COLO668 (cell line): ENCODE data around the gene HOXB9.

ENCODE experiments used
- DNase-seq: peaks from one replicate; lab custom pipeline; 2025; ENCODE audit not compliant: unreplicated experiment; lab: John Stamatoyannopoulos, UW

Gene HOXB9

DNA sequence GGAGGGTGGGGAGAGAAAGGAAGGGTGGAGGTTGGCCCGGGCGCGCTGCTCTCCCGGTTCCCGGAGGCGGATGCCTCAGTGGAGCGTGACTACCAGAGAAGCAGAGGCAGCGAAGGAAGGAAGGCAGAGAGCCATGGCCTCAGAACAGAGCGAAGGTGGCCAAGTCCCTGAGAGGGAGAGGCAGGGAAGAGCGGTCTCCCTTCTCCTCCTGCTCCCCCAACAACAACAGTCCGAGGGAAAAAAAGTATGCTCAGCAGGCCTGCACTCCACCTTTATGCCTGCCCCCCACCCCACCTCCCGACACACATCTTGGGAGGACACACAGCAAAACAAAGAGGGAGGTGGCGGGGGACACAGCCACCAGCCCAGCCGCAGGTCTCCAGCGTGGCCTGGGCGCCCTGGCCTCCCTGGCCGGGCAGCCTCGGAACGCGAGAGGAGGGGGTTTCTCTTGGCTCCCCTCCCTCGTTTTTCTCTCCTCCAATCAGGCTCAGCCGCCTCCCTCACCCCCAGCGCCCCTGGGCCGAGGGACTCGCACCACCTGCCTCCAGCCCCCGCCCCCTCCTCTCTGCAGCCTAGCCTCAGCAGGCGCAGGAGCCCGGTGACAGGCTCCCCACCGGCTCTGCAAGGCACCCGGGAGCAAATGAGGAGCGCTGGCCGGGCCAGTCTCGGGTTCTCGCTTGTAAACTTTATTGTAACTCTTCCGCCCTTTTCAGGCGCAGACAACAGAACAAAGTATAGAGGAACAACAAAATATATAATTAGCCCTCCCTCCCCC is 14.3 kb downstream of the HOXB9 start:
- DNase-seq: peak; percentile 82

DNA sequence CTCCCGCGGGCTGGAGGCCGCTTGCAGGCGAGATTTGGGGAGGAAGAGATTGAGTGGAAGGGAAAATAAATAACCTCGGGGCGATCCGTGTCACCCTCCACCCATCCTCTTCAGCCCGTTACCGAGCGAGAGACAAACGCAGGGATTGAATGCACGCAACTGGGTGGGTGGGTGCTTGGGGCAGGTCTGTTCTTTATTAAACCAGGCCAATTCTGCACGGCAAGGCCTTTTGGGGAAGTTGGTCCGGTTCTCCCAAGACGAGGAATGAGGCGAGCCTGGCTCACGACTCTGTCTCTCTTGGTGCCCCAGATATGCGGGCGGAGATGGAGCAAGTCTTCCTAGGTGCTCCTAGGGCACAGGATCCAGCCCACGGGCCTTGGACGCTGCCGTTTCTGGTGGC is 14.9 kb downstream of the HOXB9 start:
- peak; percentile 46 for DNase-seq

DNA sequence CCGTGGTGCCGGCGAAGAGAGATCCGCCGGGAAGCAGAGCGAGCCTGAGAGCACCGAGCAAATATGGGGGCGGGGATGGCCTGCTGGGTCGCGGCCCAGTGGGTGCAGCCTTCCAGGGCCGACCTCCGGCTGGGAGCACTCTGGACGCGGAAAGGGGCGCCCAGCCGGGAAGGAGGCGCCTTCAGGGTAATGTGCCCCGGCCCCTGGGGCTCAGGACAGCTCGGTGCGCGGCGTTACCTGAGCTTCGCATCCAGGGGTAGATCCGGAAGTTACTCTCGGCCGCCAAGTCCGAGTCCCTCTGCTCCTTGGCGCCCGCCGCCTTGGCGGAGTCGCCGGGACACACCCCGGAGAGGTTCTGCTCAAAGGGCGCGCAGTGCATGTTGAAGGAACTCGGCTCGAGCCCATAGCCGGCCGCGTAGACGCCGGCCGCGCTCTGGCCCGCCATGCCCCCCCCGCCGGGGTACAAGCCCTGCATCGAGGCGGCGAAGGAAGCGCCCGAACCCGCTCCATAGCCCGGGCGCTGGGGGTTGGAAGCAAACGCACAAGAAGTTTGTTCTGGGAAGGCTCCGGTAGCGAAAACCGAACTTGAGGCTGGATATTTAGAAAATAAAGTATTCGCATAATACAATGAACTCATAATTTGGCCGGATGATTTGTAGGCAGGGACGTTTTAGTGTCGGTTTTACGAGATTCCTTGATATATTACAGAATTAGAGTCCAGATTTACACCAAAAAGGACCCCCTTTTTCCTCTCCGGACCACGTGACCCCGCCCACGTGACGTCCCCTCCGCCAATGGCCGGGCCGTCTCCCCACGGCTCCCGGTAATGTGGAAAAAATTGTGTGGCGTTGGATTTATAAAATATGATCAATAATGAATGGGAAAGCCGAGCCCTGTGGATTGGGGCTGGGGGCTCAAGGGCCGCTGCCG is 15.6 kb downstream of the HOXB9 start, which contains the start of gene HOXB7:
HOXB7 (minus strand) TSS at position 736 of the 930 bp plus-strand sequence; CDS start at position 637, 99 bp downstream.
- peak; percentile 75 for DNase-seq

DNA sequence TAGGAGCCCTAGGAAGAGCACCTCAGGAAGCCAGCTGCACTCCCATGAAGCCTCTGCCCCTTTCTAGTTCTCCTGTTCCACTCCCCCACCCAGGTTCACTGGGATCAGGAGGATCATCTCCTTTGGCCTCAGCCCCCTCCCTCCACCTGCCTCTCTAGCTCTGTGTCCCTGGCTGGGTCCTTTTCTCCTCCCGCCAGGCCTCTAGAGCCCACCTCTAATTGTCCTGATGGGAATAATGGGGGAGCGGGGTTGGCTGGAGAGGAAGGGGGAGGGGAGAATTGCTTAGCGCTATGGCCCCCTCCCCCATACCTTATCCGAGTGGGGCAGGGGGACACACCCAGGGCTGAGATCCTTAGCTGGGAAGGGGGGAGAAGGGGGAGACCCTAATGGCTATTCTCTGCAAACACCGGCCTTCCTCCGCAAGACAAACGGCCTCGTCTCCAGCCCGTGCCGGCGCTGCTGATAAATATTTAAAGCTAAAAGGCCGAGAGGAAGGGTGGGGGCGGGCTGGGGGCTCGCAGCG is 16.3 kb downstream of the HOXB9 start:
- DNase-seq: no peak

DNA sequence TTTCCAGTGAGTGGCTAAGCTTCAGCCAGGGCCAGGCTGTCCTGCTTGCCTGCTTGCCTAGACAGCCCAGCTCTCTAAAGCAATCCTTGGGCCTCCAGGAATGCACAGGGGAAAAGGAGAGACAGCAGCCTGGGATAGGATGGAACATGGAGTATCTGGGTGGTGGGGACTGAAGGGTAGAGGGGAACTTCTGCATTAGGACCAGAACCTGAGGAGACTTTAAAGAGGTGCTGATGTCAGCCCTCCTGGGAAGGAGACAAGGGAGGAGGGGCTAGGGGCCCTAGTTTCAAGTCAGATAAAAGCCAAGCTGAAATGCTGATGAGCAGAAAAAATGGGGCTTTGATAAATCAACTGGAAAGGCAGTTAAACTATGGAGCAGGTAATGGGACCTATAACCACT is 17.1 kb downstream of the HOXB9 start:
- no peak for DNase-seq

DNA sequence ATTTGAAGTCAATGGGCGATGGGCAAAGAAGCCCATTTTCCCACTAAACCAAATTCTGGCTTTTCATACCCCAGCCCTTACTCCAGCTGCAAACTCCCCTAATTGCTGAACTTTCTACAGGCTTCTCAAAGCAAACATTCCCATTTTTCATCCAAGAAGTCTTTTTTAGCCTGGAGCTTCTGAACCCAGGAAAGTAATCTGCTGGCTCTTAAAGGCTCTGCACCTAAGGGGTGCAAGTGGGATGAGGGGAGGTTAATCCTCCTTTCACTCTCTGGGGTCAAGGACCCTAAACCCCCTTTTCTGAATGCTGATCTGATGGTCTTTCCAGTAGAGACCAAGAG is 17.7 kb downstream of the HOXB9 start:
- no peak for DNase-seq

DNA sequence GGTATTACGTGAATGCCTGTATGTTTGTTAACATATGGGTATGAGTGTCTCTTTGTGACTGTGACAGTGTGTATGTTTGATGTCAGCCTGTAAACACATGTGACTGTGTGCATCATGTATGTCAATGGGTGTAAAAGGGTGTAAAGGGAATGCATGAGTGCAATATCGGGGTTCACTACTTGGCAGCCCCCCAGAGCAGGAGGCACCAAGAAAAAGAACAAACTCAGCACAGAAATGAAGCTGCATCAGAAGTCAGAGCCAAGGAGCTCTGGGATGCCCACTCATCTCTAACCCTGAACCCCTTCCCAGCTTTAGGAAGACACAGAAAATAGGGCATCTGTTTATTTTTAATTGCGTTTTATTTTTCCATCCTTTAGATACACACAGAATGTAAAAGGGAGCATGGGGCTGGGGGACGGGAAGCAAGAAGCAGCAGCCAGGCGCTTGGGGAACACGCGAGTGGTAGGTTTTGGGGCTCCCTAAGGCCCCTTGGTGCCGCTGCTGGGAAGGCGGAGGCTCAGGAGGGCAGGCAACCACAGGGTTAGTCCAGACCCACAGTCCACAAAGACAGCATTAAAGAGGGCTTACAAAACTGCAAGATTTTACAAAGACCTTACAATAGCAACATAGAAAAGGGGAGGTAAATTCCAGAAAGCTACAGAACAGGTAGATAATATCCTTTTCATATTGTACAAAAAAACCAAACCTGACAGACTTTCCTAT is 19.1 kb downstream of the HOXB9 start:
- DNase-seq: no peak

DNA sequence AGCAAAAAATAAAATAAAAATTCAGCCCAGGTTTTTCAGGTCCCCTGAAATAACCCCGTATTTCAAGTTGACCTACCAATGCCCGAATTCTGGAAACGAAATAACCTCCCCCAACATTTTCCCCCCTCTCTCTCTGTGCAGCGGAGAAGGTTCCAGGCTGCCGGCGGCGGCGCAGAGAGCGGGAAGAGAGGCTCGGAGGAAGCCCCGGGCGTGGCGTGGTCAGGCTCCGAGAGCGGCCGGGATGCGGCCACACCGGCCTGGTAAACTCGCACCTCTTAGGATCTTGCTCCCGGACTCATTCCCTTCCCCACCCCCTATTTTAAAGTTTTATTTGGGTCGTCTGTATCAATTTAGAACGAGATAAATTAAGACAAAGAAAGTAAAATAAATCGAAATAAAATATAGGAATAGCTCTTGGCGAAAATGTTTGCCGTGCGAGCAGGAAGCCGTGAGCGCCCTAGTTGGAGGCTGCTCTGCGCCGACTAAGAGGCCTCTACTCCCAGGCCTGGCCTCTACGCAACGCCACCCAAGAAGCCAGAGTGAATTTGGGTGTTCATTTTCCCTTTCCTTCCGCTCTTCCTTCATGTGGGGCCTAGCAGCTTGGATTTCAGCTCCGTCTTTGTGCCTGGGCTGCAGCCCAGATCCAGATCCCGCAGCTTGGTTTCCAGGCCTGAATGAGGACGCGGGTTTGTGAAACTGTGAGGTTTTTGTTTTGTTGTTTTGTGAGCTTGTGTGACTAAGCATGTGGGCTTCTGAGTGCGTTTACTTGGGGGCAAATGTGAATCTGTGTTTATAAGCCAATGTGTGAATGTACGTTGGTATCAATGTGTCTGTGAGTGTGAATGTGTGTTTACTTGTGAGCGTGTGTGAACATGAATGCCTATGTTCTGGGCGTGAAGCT is 19.9 kb downstream of the HOXB9 start:
- DNase-seq: no peak

DNA sequence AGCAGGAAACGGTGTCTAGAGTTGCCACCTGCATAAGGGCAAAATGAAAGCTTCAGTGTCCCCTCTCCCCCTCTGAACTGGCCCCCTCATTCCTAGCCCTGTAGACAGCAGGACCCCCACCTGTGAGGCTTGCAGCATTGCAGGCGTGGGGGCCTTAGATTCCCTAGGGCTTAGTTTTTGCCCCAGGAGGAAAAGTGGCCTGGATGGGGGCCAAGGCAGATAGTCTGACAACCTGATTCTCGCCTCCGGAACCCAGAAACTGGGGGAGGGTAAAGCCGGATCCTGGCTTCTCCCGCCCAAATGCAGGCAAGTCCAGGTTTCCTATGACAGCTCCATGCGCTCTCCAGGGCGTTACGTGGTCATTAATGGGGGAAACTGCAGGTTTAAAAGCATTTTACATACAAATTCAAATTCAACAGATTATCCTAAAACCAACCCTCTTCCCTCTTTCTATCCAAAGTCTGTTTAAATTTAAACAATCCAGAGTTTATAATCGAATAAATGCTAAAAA is 20.7 kb downstream of the HOXB9 start:
- DNase-seq: no peak

DNA sequence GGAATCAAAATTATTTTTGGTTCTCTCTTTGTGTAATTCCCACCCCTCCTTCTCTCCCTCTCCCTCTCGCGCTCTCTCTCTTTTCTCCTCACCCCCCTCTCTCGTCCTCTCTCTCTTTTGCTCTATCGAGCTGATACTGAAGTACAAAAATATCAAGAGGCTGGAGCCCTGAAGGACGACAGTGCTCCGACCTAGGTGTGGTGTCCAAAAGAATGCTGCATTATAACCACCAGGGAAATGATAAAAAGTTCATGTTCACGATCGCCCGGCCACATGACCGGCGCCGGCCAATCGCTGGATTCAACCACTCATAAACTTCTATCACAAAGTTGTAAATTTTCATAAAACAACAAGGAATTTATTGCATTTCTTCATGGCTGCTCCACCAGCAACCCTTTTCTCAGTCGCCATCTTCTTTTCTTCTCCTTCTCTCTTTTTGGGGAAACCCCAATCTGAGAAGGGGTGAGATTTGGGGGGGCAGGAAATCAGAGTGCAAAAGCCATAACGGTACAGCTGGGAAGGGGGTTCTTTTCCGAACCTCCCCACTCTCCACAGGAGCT is 21.3 kb downstream of the HOXB9 start, which contains the start of gene HOXB6:
HOXB6 (minus strand) TSS at position 217 of the 560 bp plus-strand sequence. CDS start 6,836 bp downstream, outside the sequence.
- no peak for DNase-seq

DNA sequence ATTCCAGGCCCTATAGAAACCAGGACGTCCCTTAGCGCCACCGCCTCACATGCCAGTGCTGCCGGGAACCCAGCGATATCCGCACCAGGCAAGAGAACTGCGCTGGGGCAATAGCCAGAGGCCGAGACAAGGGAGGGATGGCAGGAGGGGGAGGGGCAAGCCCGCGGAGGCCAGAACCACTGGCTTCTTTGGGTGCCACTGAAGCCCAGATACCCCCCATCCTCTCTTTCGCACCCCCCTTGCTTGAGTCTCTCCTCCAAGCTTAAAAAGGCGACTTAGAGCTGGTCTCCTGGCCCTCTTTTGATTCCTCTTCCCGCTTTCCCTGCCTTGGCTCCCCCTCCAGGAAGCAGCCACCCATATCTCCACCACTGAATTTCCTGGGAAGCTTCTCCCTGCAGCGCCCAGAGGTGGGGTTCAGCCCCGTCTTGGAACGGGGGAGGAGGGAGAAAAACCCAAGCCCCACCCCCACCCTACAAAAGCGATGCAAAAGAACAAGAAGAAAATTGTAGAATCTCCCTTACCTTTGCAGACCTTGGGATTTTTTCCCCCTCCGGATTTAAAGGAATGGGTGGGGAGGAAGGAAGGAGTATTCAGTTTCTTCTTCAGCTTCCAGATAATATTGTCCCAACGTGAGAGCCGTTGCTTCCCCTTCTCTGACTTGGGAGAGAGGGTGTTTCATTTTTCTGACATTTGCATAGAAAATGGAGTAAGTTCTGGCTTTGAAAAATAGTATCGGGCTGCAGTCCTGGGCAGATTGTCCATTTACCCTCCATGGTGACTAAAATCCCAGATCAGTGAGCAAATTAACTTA is 22.0 kb downstream of the HOXB9 start:
- peak; percentile 46 for DNase-seq

DNA sequence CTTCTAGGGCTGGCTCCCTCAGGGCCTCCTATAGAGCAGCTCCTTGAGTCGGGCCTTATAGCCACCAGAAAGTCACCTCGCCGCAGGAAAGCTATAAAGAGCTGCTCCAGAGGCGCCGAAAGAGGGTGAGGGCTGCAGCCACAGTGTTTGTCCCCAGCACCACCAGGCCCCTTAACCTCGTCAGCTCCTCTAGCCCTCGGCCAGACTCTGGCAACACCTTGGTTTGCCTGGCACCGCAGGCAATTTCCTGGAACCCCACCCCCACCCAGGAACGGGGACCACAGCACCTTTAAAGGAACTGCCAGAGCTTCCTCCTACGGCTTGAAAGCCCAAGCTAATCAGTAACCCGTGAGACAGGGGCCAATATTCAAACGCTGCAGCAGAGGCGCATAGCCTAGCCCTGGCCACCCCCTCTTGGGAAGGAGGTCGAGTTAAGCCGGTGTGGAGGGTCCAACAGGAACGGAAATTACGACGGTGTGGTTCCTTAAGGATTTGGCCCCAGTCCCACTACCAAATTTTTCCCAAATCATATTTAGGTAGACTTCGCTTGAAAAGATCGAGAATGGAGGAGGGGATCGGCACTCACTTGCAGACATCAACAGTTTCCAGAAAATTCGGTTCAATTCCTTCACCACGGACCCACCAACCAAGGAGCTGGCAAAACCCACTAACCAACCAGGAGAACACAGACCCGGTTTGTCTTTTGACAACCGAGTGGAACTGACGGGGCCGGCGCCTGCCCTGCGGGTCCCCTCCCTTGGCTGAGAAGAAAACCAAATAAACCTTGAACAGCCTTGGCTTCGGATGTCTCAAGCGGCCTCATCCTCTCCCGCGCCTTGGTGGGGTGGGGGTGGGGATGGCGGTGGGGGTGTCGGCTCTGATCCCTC is 24.4 kb downstream of the HOXB9 start:
- peak; percentile 61 for DNase-seq

DNA sequence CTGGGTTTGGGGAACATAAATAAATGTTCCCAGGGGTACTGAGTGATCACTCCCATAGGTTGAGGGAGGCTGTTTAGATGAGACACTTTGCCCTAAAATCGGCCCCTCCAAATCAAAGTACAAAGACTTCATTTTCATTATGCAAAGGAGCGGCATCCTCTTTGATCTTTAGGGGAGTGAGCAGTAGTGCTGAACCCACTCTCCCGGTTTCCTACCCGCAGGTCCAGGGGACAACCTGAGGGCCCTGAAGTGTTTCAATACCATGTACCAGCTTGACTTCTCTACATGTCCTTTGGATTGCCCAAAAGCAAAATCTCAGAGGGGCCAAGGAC is 25.0 kb downstream of the HOXB9 start:
- DNase-seq: no peak

DNA sequence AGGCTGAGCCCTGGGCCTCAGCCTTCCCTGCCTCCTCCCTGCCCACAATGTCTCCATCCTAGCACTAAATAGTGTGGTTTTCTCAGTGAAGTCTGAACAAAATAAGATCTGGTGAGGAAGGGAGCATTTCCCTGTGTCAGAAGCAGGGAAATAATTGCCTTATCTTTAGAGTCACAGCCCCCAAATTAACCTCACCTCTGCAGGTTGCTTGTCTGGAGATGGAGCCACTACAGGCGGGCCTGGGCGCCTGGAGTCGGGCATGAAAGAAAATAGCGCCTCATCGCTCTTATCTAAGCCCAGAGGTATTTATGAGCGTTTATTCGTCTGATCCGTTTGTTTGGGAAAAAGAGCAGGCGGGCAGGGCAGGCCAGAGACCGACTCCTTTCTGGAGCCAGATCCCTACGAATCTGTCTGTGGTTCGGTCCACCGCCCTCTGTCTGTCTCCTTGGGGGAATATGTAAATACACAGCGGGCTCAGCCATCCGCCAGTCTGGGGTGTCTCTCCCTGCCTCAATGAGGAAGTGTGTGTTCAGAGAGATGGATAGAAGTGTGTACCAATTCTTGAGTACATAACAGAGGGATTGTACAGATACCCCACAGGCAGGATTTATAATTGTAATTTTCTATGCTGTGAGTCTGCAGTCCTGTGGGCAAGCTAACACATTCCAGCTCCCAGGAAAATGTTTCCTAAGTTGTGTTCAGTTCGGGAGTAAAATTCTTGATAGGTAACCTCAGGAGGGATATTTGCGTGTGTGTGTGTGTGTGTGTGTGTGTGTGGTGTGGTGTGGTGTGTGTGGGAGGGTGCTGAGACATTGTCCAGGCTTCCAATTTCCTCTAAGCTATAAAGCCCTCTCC is 25.7 kb downstream of the HOXB9 start:
- peak; percentile 17 for DNase-seq

DNA sequence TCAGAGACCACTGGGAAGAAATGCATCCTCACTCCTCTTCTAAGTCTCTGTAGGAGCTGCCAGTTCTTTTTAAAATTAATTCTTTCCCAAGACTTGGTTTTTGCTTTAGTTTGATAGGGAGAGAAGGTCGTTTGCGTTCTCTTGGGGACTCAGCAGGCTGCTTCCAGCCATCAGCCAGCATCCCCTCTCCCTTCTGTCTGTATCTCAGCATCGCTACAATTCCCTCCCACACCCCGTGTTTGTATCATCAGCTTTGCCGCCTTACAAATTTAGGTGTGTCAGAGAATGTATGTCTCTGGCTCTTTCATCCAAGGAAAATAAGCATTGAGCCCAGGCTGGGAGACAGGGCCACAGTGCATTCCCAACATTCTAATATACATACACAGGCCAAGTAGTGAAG is 26.8 kb downstream of the HOXB9 start:
- DNase-seq: no peak

DNA sequence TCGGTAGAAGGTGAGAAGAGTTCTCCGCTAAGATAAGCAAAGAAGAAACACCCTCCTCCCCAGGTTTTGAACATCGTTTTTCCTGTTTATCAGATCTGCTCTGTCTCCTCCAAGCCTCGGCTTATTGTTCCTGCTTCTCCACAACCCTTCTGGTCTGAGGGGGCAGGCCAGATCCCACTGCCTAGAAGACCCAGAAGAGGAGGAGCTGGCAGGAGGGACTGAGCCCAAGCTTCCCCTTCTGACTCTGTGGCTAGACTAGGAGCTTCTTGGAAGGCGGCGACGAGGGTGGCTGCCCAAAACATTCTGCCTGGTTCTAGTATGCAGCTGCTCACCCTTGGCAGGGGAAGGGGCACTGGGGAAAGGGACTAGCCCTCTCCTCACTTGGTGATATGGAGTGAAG is 27.4 kb downstream of the HOXB9 start:
- no peak for DNase-seq
